Fibroblast of mammary gland (primary cell): ENCODE measurements around the gene PEX14.
A peak's percentile ranks its signal among the peaks of the same experiment; 100 is the strongest.
"Not testable (repeated sequence)": the region's sequence is repeated elsewhere in the genome, so short reads cannot be mapped to it uniquely, and the experiment has no call there.

Experiments
- DNase-seq: peaks from one replicate; pipeline ENCODE4 v3.0.0-alpha.2; 2010; ENCODE audit warnings: low read depth
- H3K4me3 ChIP-seq: 2 replicates; pipeline ENCODE4 v1.5.1; 2011; ENCODE audit warnings: low read depth, mild to moderate bottlenecking, low read length, moderate library complexity; ENCODE audit not compliant: control insufficient read depth
- CTCF ChIP-seq: conservative IDR thresholded peaks from 2 replicates; pipeline ENCODE4 v1.5.1; 2011; ENCODE audit warnings: low read depth, low read length, inconsistent platforms; ENCODE audit not compliant: control insufficient read depth, insufficient read depth

Gene PEX14

GRCh38 chr1:10467078-10467477 is 7.7 kb upstream of the PEX14 start:
- TF ChIP-seq CTCF = no peak
- no peak for DNase-seq
- H3K4me3 ChIP-seq = no peak overlapping the region

- TF ChIP-seq CTCF = no peak
- H3K4me3 ChIP-seq = no peak overlapping the region
- no peak for DNase-seq
These were observed 4.7 kb upstream of the PEX14 start for GRCh38 chr1:10470043-10470442.

GRCh38 chr1:10471411-10472219 is 3.1 kb upstream of the PEX14 start:
- DNase-seq = peak; percentile 34
- no peak for TF ChIP-seq CTCF
- H3K4me3 ChIP-seq = peak overlapping the region; percentile 86

DNA sequence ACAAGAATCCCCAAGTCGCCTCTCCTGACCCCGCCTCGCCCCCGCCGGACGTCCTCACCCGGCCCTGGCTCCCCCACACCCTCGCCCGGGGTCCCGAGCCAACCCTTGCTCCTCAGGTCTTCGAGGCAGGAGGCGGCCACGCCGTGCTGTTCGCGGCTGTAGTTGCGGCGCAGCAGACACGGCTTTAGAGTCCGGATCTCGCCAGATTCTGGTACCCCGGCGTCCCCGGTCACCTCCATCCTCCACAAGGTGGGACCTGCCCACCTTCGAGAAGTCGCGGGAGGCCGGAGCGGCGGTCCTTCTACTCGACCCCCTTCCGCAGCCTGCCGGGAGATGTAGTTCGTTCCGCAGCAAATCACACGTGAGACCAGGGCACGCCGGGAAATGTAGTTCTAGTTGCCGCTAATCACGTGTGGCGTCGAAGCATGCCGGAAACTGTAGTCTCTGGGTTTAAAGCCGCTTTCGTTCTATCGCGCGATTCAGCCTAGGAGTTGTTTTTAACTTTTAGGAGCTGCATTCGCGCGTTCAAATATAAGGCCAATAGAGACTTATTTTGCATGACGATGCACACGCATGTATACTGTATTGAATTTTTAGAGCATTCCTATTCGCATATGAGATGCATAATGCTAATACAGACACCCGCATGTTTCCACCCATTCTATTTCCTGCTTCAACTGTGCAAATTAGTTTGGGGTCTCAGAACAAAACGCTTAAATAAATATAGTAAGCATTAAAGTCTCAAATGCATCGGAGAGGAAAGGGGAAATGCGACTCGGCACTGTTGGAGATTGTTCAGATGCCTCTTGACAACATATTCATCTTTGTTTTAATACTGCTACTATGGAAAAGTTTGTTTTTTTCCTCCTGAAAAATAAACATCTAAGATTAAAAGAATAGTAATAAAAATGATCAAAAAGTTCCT is 2.3 kb upstream of the PEX14 start, which contains the start of gene DFFA:
Gene DFFA, minus strand, starts transcription at position 310 of the 925 bp plus-strand sequence. Its CDS starts 71 bp downstream, at position 239.
- TF ChIP-seq CTCF = no peak
- peak within 1 kb of the TSS; percentile 86 for H3K4me3 ChIP-seq
- peak; percentile 95 for DNase-seq

DNA sequence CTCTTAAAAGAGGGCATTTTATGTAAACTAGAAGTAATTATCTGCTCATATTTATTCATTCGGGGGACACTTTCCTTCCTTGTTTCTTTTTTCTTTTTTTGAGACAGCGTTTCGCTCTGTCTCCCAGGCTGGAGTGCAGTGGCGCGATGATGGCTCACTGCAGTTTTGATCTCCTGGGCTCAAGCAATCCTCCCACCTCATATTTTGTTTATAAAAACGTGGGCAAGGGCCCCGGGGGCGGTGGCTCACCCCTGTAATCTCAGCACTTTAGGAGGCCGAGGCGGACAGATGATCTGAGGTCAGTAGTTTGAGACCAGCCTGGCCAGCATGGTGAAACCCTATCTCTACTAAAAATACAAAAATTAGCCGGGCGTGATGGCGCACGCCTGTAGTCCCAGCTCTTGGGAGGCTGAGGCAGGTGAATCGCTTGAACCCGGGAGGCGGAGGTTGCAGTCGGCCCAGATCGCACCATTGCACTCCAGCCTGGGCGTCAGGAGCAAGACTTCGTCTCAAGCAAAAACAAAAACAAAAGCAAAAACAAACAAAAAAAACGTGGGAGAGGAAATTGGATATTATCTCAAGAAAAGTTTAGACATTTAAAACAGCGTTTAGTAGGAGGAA is 1.5 kb upstream of the PEX14 start:
- no peak for DNase-seq
- no peak for TF ChIP-seq CTCF
- H3K4me3 ChIP-seq = no peak overlapping the region

- DNase-seq = not testable (repeated sequence)
- peak overlapping the region; percentile 72 for H3K4me3 ChIP-seq
These were observed 489 bp upstream of the PEX14 start for GRCh38 chr1:10474309-10474612.

DNA sequence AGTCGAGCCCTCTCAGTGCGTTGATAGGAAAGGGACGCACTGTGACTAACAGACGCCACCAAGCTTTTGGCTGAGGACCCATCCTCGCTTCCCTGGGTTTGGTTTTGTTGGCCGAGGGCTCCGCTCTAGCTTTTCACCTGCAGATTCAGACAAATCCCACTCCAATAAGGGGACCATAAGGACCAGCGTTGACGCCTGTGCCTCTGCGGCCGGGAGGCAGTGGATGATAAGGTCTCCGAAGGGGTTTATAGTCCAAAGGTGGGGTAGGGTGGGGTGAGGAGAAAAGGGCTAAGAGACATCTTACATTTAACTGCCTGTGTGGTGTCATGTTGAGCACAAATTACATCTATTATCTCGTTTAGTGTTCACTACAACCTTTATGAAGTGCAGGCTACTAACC is 760 bp downstream of the PEX14 start:
- peak overlapping the region; percentile 72 for H3K4me3 ChIP-seq
- no peak for TF ChIP-seq CTCF

More for the DNA sequence above, 760 bp downstream of the PEX14 start:
- no peak for DNase-seq
